ENCODE measurements around the gene WWTR1. TPM values are rescaled to one million over a fixed set of nuclear protein-coding genes. Genes with fewer than 3 reads are reported as not detected.

Gene WWTR1
- total and polyA plus RNA-seq, 4 donors = 4.5 to 11.8 (median 9.0) TPM

- no peak overlapping the region for H3K27ac ChIP-seq (ENCODE audit: low read depth in 1 of 2, low read length in 2 of 2)
- TF ChIP-seq CTCF (IDR thresholded peaks at IDR 0.05; ENCODE audit: low read depth, low read length, missing input control) = peak; percentile 60
- no peak for TF ChIP-seq HNF4A (conservative IDR thresholded peaks at IDR 0.05)
- TF ChIP-seq RAD21 (IDR thresholded peaks at IDR 0.05) = peak; percentile 34 to 72
- TF ChIP-seq JUND (IDR thresholded peaks at IDR 0.05) = no peak
- no peak for TF ChIP-seq ATF3 (IDR thresholded peaks at IDR 0.05)
- TF ChIP-seq FOXA2 (IDR thresholded peaks at IDR 0.05) = no peak
- TF ChIP-seq TAF1 (conservative IDR thresholded peaks at IDR 0.05) = no peak
- TF ChIP-seq YY1 (IDR thresholded peaks at IDR 0.05) = no peak
- 69% methylated on average over 6 of the region's 6 CpGs for WGBS
- no peak overlapping the region for H3K4me3 ChIP-seq (ENCODE audit: low read depth in 1 of 3, low read length in 3 of 3)
- H3K27me3 ChIP-seq (ENCODE audit: control insufficient read depth in 4 of 4, insufficient read depth in 4 of 4, low read length in 3 of 4) = no peaks in the 10 kb centered on the region
- H3K4me1 ChIP-seq (ENCODE audit: control insufficient read depth in 4 of 4, insufficient read depth in 4 of 4, low read length in 3 of 4) = peaks cover 0 to 3% (median 0%) of the 10 kb centered on the region in 4 donors
- H3K9ac ChIP-seq (ENCODE audit: low read depth in 1 of 2, low read length in 2 of 2) = no peak overlapping the region
- H3K9me3 ChIP-seq (ENCODE audit: control insufficient read depth in 4 of 4, low read length in 3 of 4) = no peaks in the 10 kb centered on the region
- DNase-seq (ENCODE audit: low spot score) = no peak
- peaks cover 0 to 71% (median 52%) of the 10 kb centered on the region in 4 donors for H3K36me3 ChIP-seq (ENCODE audit: control insufficient read depth in 4 of 4, insufficient read depth in 3 of 4, low read depth in 1 of 4, low read length in 3 of 4)
These were observed 170.1 kb downstream of the WWTR1 start for GRCh38 chr3:149487598-149488197.

GRCh38 chr3:149486726-149487125, 171.1 kb downstream of the WWTR1 start:
- TF ChIP-seq REST (IDR thresholded peaks at IDR 0.05) (no peak), ZBTB33 (IDR thresholded peaks at IDR 0.05) (no peak), RAD21 (IDR thresholded peaks at IDR 0.05) (no peak), NR2F2 (IDR thresholded peaks at IDR 0.05) (no peak), HNF4A (conservative IDR thresholded peaks at IDR 0.05) (no peak), SP1 (IDR thresholded peaks at IDR 0.05) (no peak), HNF4G (IDR thresholded peaks at IDR 0.05) (no peak), EGR1 (IDR thresholded peaks at IDR 0.05; ENCODE audit: low read depth in 2 of 2) (no peak), FOXA1 (IDR thresholded peaks at IDR 0.05) (no peak), CTCF (IDR thresholded peaks at IDR 0.05; ENCODE audit: low read depth, low read length, missing input control) (no peak), MAX (IDR thresholded peaks at IDR 0.05) (no peak), FOXA2 (IDR thresholded peaks at IDR 0.05) (no peak), YY1 (IDR thresholded peaks at IDR 0.05) (no peak), ATF3 (IDR thresholded peaks at IDR 0.05) (no peak), TAF1 (conservative IDR thresholded peaks at IDR 0.05) (no peak), JUND (IDR thresholded peaks at IDR 0.05) (no peak), RXRA (IDR thresholded peaks at IDR 0.05) (no peak), GABPA (IDR thresholded peaks at IDR 0.05 in 1 of 2, conservative IDR thresholded peaks at IDR 0.05 in 1 of 2) (no peak)
- 93% methylated on average over 5 of the region's 5 CpGs for WGBS
- Histone ChIP-seq H3K36me3 (ENCODE audit: control insufficient read depth in 4 of 4, insufficient read depth in 3 of 4, low read depth in 1 of 4, low read length in 3 of 4) (peaks cover 4 to 66% (median 49%) of the 10 kb centered on the region in 4 donors), H3K4me3 (ENCODE audit: low read depth in 1 of 3, low read length in 3 of 3) (no peak overlapping the region), H3K27me3 (ENCODE audit: control insufficient read depth in 4 of 4, insufficient read depth in 4 of 4, low read length in 3 of 4) (no peaks in the 10 kb centered on the region), H3K9me3 (ENCODE audit: control insufficient read depth in 4 of 4, low read length in 3 of 4) (no peaks in the 10 kb centered on the region), H3K27ac (ENCODE audit: low read depth in 1 of 2, low read length in 2 of 2) (no peak overlapping the region), H3K9ac (ENCODE audit: low read depth in 1 of 2, low read length in 2 of 2) (no peak overlapping the region), H3K4me1 (ENCODE audit: control insufficient read depth in 4 of 4, insufficient read depth in 4 of 4, low read length in 3 of 4) (peaks cover 0 to 3% (median 0%) of the 10 kb centered on the region in 4 donors)
- DNase-seq (ENCODE audit: low spot score) = no peak

Measured in liver (tissue), 9 donors.